ENCODE data around the gene ZNF587. TPM values are rescaled to one million over a fixed set of nuclear protein-coding genes. Genes with fewer than 3 reads are reported as not detected.
"Not testable (repeated sequence)": the region's sequence is repeated elsewhere in the genome, so short reads cannot be mapped to it uniquely, and the experiment has no call there.

ZNF587 gene
- total RNA-seq, 1 donor from 2014 or later: 33.5 TPM

DNA sequence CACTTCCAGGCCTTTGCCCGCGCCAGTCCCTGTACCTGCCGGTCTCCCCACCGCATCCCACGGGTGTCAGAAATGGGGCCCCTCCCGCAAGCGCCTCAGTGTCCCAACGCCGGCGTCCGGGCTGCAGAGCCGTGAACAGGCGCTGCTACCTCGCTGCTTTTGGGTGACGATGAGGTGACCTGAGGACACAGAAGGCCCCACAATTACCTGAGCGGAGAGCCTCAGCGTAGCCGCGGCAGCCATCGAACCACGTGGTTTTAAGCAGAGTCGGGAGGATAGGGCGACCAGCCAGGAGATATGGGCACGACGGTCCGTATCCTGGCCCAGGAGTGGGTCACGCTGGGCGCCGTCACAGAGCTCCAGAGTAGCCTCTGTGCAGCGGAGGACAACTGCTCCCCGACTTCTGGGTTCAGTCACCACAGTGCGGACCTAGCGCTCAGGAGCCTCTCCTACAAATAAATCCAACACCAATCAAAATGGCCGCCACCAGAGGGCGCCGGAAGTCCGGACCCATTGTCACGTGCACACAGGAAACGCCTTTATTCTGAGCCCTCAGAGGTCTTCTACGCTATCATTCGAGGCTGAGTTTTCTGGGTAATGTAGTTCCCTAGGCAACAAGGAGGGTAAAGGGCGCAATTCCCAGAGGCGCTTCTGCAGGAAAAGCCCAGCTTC is 39.0 kb downstream of the ZNF587 start, which contains the start of gene ZNF814:
TSS of gene ZNF814 (minus strand) at position 478 of the 672 bp plus-strand sequence. CDS start at position 243, 235 bp downstream.
- TF ChIP-seq, protein P1, sequence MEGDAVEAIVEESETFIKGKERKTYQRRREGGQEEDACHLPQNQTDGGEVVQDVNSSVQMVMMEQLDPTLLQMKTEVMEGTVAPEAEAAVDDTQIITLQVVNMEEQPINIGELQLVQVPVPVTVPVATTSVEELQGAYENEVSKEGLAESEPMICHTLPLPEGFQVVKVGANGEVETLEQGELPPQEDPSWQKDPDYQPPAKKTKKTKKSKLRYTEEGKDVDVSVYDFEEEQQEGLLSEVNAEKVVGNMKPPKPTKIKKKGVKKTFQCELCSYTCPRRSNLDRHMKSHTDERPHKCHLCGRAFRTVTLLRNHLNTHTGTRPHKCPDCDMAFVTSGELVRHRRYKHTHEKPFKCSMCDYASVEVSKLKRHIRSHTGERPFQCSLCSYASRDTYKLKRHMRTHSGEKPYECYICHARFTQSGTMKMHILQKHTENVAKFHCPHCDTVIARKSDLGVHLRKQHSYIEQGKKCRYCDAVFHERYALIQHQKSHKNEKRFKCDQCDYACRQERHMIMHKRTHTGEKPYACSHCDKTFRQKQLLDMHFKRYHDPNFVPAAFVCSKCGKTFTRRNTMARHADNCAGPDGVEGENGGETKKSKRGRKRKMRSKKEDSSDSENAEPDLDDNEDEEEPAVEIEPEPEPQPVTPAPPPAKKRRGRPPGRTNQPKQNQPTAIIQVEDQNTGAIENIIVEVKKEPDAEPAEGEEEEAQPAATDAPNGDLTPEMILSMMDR (IDR thresholded peaks at IDR 0.05): peak; percentile 56
- Mint-ChIP-seq H3K4me1 (ENCODE audit: unreplicated experiment) (peaks cover 20% of the 10 kb centered on the region), H3K9me3 (ENCODE audit: unreplicated experiment) (peaks cover 21% of the 10 kb centered on the region), H3K27ac (ENCODE audit: unreplicated experiment) (peak within 1 kb of the TSS; percentile 78), H3K27me3 (ENCODE audit: unreplicated experiment) (no peaks in the 10 kb centered on the region), H3K4me3 (ENCODE audit: unreplicated experiment) (peak within 1 kb of the TSS; percentile 90), H3K36me3 (ENCODE audit: unreplicated experiment) (peaks cover 33% of the 10 kb centered on the region)
- DNase-seq (ENCODE audit: extremely low spot score, unreplicated experiment): peak; percentile 93

DNA sequence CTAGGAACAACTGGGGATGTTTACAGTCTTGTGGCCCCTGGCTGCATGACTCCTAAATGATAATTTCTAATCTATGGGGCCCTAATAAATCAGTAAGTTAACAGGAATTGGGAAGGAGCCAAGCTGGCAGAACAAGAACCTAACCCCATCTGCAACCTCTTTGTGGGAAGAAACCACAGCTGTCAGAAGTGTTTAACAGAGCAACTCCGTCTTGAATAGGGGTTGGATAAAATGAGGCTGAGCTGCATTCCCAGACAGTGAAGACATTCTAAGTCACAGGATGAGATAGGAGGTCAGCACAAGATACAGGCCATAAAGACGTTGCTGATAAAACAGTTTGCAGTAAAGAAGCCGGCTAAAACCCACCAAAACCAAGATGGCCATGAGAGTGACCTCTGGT is 41.0 kb downstream of the ZNF587 start:
- Mint-ChIP-seq H3K9me3 (ENCODE audit: unreplicated experiment) (peaks cover 21% of the 10 kb centered on the region), H3K36me3 (ENCODE audit: unreplicated experiment) (peaks cover 15% of the 10 kb centered on the region), H3K4me1 (ENCODE audit: unreplicated experiment) (peaks cover 20% of the 10 kb centered on the region)
- H3K27me3 Mint-ChIP-seq (ENCODE audit: unreplicated experiment); H3K27ac Mint-ChIP-seq (ENCODE audit: unreplicated experiment); H3K4me3 Mint-ChIP-seq (ENCODE audit: unreplicated experiment); DNase-seq (ENCODE audit: extremely low spot score, unreplicated experiment): not testable (repeated sequence)

DNA sequence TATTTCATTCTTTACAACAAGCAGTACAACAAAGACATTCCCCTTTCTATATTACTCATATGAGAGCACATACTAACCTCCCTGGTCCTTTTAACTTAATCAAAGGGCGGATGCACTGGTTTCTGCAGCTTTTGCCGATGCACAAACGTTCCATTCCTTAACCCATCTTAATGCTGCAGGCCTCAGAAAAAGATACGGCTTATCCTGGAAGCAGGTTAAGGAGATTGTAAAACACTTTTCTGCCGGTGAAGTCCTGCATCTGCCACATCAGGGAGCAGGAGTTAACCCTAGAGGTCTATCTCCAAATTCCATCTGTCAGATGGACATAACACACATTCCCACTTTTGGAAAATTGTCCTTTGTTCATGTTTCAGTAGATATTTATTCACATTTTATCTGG is 50.7 kb downstream of the ZNF587 start:
- H3K4me1 Mint-ChIP-seq (ENCODE audit: unreplicated experiment): no peaks in the 10 kb centered on the region
- TF ChIP-seq, protein P1 (IDR thresholded peaks at IDR 0.05): no peak
- peaks cover 14% of the 10 kb centered on the region for H3K36me3 Mint-ChIP-seq (ENCODE audit: unreplicated experiment)
- H3K9me3 Mint-ChIP-seq (ENCODE audit: unreplicated experiment): peaks cover 14% of the 10 kb centered on the region
- no peak overlapping the region for H3K27ac Mint-ChIP-seq (ENCODE audit: unreplicated experiment)
- H3K27me3 Mint-ChIP-seq (ENCODE audit: unreplicated experiment): no peaks in the 10 kb centered on the region
- DNase-seq (ENCODE audit: extremely low spot score, unreplicated experiment): no peak
- no peak overlapping the region for H3K4me3 Mint-ChIP-seq (ENCODE audit: unreplicated experiment)

DNA sequence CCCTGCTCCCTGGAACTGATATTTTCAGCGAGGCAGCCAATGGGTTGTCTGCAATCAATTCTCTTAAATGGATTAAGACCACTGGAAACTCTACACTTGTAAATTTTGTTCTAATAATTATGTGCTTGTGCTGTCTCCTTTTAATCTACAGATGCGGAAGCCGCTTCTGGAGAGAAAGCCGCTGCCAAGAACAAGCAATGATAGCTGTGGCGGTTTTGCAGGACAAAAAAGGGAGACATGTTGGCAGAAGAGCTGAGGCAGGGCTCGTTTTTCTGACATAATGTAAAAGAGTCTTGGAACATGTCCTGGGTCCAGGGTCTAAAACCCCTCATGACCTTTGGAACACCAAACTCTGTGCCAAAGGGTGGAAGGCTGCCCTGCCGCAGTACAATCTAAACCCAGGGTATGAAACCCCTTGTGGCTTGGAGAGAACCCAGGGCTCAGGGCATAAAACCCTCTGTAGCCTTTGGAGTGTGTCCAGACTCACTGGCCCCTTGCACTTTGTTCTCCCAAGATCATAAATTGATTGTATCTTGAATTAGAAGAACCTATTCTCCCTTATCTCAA is 54.0 kb downstream of the ZNF587 start:
- H3K36me3 Mint-ChIP-seq (ENCODE audit: unreplicated experiment): peaks cover 38% of the 10 kb centered on the region
- no peak overlapping the region for H3K27ac Mint-ChIP-seq (ENCODE audit: unreplicated experiment)
- no peaks in the 10 kb centered on the region for H3K27me3 Mint-ChIP-seq (ENCODE audit: unreplicated experiment)
- DNase-seq (ENCODE audit: extremely low spot score, unreplicated experiment): no peak
- TF ChIP-seq, protein P1 (IDR thresholded peaks at IDR 0.05): no peak
- no peaks in the 10 kb centered on the region for H3K4me1 Mint-ChIP-seq (ENCODE audit: unreplicated experiment)
- no peak overlapping the region for H3K4me3 Mint-ChIP-seq (ENCODE audit: unreplicated experiment)
- H3K9me3 Mint-ChIP-seq (ENCODE audit: unreplicated experiment): peaks cover 25% of the 10 kb centered on the region

DNA sequence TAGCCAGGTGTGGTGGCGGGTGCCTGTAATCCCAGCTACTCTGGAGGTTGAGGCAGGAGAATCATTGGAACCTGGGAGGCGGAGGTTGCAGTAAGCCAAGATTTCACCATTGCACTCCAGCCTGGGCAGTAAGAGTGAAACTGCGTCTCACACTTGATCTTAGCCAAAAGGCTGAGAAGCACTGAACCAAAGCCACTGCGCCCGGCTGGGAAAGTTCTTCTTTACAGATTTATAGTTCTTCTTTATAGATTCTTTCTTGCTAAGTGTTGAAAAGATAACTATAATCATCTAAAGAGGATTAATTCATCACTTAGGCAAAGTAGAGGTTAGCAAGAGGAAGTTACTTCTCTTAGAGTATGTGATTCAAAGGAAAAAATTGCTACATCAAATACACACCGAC is 55.6 kb downstream of the ZNF587 start:
- Mint-ChIP-seq H3K4me3 (ENCODE audit: unreplicated experiment) (no peak overlapping the region), H3K9me3 (ENCODE audit: unreplicated experiment) (peaks cover 25% of the 10 kb centered on the region), H3K4me1 (ENCODE audit: unreplicated experiment) (no peaks in the 10 kb centered on the region), H3K27ac (ENCODE audit: unreplicated experiment) (no peak overlapping the region), H3K36me3 (ENCODE audit: unreplicated experiment) (peaks cover 48% of the 10 kb centered on the region), H3K27me3 (ENCODE audit: unreplicated experiment) (no peaks in the 10 kb centered on the region)
- TF ChIP-seq, protein P1 (IDR thresholded peaks at IDR 0.05): no peak
- DNase-seq (ENCODE audit: extremely low spot score, unreplicated experiment): no peak

Data from osteocyte (in vitro differentiated cells).